D721Med (cell line): ENCODE data around the gene NCKAP5.

ENCODE experiments used
- DNase-seq: peaks from one replicate; pipeline ENCODE4 v3.0.0; 2011; ENCODE audit warnings: low spot score; ENCODE audit not compliant: insufficient read length
- FAIRE-seq: peaks from 2 replicates; lab custom pipeline; 2011; peaks lifted over from hg19 to GRCh38; lab: Jason Lieb, UNC
- CTCF ChIP-seq: IDR thresholded peaks from 2 replicates; pipeline ENCODE4 v1.5.1; 2012; ENCODE audit warnings: mild to moderate bottlenecking, control low read depth; ENCODE audit not compliant: insufficient read depth; ENCODE audit errors: missing control alignments

The NCKAP5 gene

GRCh38 chr2:133518700-133519344 is 49.4 kb downstream of the NCKAP5 start:
- TF ChIP-seq CTCF: no peak
- DNase-seq (no peak), FAIRE-seq (no peak)

DNA sequence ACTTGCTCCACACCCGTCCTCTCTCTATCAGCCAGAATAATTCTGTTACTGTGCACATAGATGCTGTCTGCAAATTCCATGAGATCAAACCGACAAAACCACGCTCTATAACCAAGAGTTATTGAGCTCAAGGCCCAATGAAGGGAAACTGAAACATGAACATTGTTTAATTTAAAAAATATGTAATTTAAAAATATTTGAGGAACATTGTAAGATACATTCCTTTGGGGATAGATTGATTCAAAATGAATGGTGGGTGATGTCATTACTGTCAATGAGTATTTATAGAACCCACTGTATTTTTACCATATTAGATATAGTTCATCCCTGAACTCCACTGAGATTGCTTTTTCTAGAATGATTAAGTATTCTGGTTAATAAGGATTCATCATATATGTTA is 50.4 kb downstream of the NCKAP5 start:
- no peak for DNase-seq
- no peak for FAIRE-seq
- no peak for TF ChIP-seq CTCF

DNA sequence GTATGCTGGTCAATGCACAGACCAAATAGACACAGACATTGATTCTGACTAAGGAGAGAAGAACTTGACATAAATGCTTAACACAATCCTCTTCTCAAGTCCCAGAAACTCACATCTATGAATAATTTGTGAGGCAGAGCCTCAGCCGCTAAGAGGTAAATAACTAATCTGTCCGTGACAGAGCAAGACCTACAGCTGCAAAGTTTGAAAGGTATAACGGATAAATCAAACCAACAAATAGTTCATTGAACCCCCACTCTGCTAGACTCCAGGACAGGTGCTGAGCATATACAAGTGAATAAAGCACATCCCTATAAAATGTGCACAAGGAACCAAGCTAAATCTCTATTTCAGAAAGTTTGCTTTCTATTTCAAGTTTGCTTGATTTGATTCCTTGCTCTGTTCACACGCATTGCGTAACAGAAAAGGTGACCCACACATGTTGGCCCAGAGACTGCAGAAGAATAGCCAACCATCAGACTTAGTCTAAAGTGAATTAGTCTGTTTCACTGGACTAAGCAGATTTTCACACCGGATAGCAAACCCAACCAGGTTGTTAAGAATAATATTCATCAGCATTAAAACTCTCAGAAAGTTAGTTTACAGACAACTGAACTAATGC is 51.7 kb downstream of the NCKAP5 start:
- TF ChIP-seq CTCF: no peak
- DNase-seq (no peak), FAIRE-seq (no peak)

DNA sequence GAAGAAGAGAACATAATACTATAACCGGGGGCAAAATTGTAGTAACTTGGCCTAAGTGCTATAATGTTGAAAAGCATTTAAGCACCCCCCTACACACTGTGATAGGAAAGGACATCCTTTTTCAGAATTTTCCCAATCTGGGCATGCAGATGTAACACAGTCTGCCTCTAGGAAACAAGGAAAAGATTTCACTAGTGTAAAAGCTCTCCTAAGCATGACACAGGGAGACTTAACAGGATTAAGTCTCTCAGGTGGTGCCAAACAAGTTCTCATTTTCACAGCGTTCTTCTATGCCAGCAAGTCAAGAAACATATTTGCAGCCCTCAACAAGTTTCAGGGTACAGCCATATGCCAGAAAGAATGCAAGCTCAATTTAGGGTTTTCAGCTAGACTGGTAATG is 53.0 kb downstream of the NCKAP5 start:
- DNase-seq (no peak), FAIRE-seq (no peak)
- TF ChIP-seq CTCF: no peak

GRCh38 chr2:133513893-133514292 is 54.4 kb downstream of the NCKAP5 start:
- no peak for DNase-seq
- TF ChIP-seq CTCF: no peak
- FAIRE-seq: no peak

- no peak for TF ChIP-seq CTCF
- no peak for FAIRE-seq
- no peak for DNase-seq
These were observed 56.1 kb downstream of the NCKAP5 start for GRCh38 chr2:133512121-133512520.

DNA sequence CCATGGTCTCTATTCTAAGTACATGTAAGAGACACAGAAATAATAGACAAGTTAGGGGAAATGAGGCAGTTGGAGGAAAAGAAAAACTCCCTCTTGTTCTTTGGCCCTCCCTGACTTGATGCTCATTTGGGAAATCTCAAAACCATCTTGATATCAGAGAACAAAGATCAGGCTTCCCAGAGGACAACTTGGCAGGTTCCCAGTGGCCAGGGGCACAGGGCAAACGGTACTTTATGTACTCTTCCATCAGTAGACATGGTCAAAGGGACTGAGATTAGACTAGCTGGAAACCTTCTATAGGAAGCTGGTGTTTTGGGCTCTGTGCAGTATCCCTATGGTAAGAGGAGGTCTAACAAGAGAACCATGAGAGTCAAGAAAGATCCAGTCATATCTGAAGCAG is 56.6 kb downstream of the NCKAP5 start:
- TF ChIP-seq CTCF: no peak
- DNase-seq (no peak), FAIRE-seq (no peak)
